Activated CD4-positive, alpha-beta T cell treated with anti-CD3 and anti-CD28 coated beads for 48 hours (primary cell): ENCODE data around the gene JAG1.

Experiments
- DNase-seq: peaks from one replicate; pipeline ENCODE4 v3.0.0-alpha.2; 2020

JAG1 gene

GRCh38 chr20:10667560-10668167 is 6.1 kb downstream of the JAG1 start:
- DNase-seq = no peak

GRCh38 chr20:10667077-10667401 is 6.8 kb downstream of the JAG1 start:
- DNase-seq = no peak

GRCh38 chr20:10666221-10667076 is 7.3 kb downstream of the JAG1 start:
- DNase-seq = no peak

- no peak for DNase-seq
These were observed 8.0 kb downstream of the JAG1 start for GRCh38 chr20:10665791-10666190.

GRCh38 chr20:10665027-10665561 is 8.7 kb downstream of the JAG1 start:
- DNase-seq = no peak

- DNase-seq = no peak
These were observed 10.0 kb downstream of the JAG1 start for GRCh38 chr20:10663756-10664155.

GRCh38 chr20:10662661-10663458 is 10.9 kb downstream of the JAG1 start:
- DNase-seq = no peak

GRCh38 chr20:10662151-10662550 is 11.6 kb downstream of the JAG1 start:
- no peak for DNase-seq

GRCh38 chr20:10661261-10661660 is 12.5 kb downstream of the JAG1 start:
- DNase-seq = no peak

GRCh38 chr20:10660661-10661060 is 13.1 kb downstream of the JAG1 start:
- no peak for DNase-seq

GRCh38 chr20:10659651-10660601 is 13.9 kb downstream of the JAG1 start:
- DNase-seq = no peak

GRCh38 chr20:10658876-10659632 is 14.7 kb downstream of the JAG1 start:
- no peak for DNase-seq

GRCh38 chr20:10658051-10658823 is 15.6 kb downstream of the JAG1 start:
- DNase-seq = no peak

- DNase-seq = no peak
These were observed 16.3 kb downstream of the JAG1 start for GRCh38 chr20:10657453-10657852.

- no peak for DNase-seq
These were observed 17.8 kb downstream of the JAG1 start for GRCh38 chr20:10655720-10656669.

- DNase-seq = no peak
These were observed 19.2 kb downstream of the JAG1 start for GRCh38 chr20:10654630-10655029.

- DNase-seq = no peak
These were observed 19.6 kb downstream of the JAG1 start for GRCh38 chr20:10654250-10654610.

- no peak for DNase-seq
These were observed 20.1 kb downstream of the JAG1 start for GRCh38 chr20:10653599-10654249.

- DNase-seq = no peak
These were observed 21.0 kb downstream of the JAG1 start for GRCh38 chr20:10652660-10653261.
